GM21825 (cell line): ENCODE measurements around the gene CLEC4C.
"Not testable (repeated sequence)": the region's sequence is repeated elsewhere in the genome, so short reads cannot be mapped to it uniquely, and the experiment has no call there.

Experiments
- ATAC-seq: cut with Tn5 transposase; IDR thresholded peaks from one replicate; pipeline ENCODE4 v1.9.1; 2021; ENCODE audit warnings: mild to moderate bottlenecking, moderate library complexity; ENCODE audit not compliant: unreplicated experiment

The CLEC4C gene, protein sequence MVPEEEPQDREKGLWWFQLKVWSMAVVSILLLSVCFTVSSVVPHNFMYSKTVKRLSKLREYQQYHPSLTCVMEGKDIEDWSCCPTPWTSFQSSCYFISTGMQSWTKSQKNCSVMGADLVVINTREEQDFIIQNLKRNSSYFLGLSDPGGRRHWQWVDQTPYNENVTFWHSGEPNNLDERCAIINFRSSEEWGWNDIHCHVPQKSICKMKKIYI

DNA sequence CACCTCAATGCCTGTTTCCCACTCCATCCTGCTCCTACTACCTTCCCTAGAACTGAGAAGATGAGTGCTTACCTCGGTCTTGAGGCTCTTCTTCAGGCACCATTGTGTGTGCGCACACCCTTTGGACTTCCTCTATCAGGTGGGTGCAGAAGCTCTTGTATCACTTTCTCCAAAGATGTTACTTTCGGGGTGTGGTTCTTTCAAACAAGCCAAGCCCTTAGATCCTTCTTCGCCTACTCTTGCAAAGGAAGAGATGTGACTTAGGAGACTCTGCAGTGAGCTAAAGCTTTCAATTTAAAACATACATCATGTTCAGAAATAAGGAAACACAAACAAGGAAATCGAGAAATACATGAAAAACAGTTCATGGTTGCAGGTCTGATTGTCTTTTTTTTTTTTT lies at the start of gene CLEC4C:
CLEC4C (minus strand) TSS at position 130 of the 400 bp plus-strand sequence; CDS start at position 103, 27 bp downstream.
- ATAC-seq, result no peak

DNA sequence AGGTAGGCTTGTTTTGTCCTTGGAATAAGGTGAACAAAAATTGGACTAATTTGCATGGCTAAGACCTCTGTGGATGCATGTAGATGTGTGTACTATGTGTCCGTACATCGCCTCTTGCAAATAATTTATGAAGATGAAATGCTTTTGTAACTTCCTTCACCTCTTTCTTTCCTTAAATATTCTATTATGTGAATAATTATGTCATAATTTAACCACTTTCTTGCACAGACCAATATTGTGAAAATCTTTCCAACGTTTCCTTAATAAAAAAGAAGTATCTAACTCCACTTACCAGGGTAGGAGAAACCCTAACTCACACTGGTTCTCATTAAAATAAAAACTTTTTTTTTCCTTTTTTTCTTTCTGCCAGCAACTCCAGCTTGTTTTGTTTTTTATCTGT lies 46.0 kb upstream of the CLEC4C start:
- ATAC-seq, result no peak

DNA sequence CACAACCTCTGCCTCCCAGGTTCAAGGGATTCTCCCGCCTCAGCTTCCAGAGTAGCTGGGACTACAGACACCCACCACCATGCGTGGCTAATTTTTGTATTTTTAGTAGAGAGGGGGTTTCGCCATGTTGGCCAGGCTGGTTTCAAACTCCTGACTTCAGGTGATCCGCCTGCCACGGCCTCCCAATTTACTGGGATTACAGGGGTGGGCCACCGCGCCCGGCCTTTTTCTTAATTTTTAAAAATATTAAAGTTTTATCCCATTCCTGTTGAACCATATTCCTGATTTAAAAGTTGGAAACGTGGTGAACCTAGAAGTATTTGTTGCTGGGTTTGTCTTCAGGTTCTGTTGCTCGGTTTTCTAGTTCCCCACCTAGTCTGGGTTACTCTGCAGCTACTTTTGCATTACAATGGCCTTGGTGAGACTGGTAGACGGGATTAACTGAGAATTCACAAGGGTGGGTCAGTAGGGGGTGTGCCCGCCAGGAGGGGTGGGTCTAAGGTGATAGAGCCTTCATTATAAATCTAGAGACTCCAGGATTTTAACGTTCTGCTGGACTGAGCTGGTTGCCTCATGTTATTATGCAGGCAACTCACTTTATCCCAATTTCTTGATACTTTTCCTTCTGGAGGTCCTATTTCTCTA lies 41.8 kb upstream of the CLEC4C start, which contains the start of gene NANOG:
NANOG (plus strand) TSS at position 519 of the 645 bp plus-strand sequence. CDS start 213 bp downstream, outside the sequence.
- ATAC-seq, result not testable (repeated sequence)

DNA sequence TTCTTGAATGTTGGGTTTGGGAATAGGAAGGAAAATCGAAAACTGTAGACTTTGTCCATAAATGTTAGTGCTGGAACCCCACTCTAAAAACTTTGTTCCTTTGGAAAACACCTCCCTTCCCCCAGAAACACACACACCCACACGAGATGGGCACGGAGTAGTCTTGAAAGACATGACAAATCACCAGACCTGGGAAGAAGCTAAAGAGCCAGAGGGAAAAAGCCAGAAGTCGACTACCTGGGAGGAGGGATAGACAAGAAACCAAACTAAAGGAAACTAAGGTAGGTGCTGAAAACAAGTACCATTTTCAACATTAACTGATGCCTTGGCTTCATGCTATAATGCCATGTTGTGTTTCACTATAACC lies 41.1 kb upstream of the CLEC4C start:
- no peak for ATAC-seq

DNA sequence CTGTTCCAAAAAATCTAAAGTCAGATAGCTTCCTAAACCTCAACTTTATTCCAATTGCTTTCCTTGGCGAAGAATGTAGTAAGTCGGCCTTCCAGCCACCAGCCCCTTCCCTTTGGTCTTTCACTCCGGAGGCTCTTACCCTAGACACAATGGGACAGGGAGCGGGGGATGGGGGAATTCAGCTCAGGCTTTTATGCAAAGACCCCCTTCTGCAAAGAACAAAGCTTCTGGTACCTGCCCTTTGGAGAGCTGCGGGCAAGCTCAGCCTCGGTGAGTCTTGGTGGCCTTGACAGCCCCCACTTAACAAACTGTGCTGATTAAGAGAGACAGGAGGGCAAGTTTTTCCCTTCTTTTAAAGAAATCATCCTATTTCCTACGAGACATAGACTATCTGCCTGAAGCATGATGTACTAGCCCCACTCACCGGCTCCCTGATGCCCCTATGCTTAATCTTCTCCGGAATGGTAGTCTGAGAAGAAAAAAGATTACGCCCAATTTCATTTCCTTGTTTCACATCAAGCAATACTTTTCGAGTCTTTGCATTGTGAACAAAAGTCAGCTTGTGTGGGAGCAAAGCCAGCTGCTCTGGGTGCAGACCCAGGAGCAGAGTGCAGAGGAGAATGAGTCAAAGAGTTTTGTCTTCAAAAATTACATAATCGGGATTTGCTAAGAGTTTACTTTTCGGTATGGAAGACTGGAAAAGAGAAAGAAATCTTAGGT lies 40.6 kb upstream of the CLEC4C start:
- no peak for ATAC-seq

DNA sequence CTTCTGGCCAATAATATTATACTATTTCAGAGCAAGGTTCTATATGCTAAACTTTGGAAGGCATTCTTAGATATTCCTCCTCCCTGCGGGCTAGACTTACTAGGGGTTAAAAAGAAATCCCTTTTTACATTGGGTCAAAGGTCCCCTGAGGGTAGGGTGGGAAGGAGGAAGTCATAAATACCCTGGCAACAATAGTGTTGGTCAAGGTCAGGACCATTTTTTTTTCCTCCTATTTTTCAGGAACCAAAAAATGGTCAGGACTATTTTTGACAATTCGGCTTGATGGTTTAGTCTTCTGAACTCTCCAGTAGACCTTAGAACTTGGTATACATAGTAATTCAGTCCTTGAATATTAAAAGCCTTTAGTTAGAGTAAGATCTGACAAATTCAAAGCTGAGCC lies 37.5 kb upstream of the CLEC4C start:
- no peak for ATAC-seq

DNA sequence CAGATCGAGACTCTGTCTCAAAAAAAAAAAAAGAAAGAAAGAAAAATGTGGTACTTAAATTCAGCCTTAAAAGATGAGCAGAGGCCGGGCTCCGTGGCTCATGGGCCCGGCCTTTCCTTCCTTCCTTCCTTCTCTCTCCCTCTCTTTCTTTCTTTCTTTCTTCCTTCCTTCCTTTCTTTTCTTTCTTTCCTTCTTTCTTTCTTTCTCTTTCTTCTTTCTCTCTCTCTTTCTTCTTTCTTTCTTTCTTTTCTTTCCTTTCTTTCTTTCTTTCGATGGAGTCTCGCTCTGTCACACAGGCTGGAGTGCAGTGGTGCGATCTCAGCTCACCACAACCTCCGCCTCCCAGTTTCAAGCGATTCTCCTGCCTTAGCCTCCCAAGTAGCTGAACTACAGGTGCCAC lies 36.3 kb upstream of the CLEC4C start:
- ATAC-seq, result not testable (repeated sequence)

DNA sequence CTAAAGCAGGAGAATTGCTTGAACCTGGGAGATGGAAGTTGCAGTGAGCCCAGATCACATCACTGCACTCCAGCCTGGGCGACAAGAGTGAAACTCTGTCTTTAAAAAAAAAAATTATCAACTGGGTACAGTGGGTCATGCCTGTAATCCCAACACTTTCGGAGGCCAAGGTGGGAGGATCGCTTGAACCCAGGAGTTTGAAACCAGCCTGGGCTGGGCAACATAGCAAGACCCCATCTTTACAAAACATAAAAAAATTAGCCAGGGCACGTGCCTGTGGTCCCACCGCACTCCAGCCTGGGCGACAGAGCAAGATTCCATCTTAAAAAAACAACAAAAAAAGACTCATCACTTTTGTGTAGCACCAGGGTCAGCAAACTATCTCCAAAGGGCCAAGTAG lies 34.9 kb upstream of the CLEC4C start:
- ATAC-seq, result no peak

DNA sequence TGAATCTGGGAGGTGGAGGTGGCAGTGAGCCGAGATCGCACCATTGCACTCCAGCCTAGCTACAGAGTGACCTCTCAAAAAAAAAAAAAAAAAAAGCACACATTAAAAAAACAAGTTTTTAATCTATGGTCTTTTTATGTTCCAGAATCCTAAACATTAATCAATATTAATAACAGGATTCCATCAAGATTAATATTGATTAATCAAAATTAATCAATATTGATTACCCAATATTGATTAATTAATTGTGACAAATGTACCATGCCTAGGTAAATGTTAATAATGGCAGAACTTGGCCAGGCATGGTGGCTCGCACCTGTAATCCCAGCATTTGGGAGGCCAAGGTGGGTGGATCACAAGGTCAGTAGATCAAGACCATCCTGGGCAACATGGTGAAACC lies 34.1 kb upstream of the CLEC4C start:
- ATAC-seq, result no peak

DNA sequence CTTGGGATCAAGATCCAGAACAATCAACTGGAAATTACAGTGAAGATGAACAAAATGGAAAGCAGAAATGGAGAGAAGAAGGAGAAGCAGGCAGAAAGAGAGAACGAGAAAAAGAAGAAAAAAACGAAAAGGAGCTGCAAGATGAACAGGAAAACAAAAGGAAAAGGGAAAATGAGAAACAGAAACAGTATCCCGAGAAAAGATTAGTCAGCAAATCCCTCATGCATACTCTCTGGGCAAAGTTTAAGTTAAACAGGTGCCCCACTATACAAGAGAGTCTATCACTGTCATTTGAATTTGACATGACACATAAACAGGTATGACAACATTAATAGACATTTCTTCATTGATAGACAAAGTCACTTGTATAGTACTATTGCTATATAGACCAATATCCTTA lies 22.8 kb upstream of the CLEC4C start:
- ATAC-seq, result no peak

DNA sequence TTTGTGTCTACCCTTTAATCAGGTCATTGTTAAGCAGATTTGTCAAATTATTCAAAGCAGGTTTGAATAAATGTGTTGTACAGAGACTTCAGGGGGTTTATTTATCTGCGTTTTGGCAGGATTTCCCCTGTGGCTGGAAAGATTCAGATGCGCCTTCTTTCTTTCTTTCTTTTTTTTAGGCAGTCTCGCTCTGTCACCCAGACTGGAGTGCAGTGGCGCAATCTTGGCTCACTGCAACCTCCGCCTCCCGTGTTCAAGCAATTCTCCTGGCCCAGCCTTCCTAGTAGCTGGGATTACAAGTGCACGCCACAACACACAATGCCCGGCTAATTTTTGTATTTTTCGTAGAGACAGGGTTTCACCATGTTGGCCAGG lies 11.6 kb upstream of the CLEC4C start:
- ATAC-seq, result no peak

DNA sequence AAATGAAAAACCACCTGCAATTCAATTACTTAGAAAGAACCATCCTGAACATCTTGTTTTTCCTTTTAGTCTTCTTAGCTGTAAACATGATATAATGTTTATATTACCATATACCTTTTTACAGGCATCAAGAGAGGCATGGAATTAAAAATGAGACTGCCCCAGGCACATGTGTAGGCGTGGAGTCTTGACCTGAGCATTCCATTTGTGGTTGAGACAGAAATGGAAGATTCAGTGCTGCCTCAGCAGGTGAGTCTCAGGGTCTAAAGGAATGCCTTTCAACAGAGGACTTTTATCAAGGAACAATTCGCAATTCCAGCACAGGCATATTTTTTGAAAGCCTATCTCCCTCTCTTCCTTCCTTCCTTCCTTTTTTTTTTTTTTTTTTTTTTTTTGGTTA lies 9.8 kb upstream of the CLEC4C start:
- ATAC-seq, result no peak

DNA sequence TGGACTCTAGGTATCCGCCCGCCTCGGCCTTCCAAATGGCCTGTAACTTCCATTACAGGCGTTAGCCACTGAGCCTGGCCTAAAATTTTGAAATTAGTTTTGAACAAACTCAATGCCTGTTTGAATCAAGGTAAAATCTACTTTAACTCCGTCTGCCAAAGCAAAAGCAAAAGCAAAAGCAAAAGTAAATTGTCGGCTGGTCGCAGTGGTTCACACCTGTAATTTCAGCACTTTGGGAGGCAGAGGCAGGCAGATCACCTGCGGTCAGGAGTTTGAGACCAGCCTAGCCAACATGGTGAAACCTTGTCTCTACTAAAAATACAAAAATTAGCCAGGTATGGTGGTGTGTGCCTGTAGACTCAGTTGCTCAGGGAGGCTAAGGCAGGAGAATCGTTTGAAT lies 8.5 kb upstream of the CLEC4C start:
- not testable (repeated sequence) for ATAC-seq

DNA sequence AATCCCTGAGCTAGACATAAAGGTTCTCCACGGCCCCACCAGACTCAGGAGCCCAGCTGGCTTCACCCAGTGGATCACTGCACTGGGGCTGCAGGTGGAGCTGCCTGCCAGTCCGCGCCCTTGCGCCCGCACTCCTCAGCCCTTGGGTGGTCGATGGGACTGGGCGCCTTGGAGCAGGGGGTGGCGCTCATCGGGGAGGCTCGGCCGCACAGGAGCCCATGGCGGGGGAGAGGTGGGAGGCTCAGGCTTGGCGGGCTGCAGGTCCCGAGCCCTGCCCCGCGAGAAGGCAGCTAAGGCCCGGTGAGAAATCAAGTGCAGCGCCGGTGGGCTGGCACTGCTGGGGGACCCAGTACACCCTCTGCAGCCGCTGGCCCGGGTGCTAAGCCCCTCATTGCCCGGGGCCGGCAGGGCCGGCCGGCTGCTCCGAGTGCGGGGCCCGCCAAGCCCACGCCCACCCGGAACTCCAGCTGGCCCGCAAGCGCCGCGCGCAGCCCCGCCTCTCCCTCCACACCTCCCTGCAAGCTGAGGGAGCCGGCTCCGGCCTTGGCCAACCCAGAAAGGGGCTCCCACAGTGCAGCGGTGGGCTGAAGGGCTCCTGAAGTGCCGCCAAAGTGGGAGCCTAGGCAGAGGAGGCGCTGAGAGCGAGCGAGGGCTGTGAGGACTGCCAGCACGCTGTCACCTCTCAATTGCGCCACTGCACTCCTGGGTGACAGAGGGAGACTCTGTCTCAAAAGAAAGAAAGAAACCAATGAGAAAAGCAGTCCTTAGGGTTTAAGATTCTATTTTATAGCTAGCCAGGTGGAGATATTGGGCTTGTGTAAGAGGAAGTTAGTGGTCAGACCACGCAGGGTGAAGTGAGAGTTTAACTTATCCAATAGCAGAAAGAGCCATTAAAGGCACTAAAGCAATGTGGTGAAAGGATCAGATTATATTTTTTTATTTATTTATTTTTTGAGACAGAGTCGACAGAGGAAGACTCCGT lies 5.1 kb upstream of the CLEC4C start:
- ATAC-seq, result not testable (repeated sequence)

DNA sequence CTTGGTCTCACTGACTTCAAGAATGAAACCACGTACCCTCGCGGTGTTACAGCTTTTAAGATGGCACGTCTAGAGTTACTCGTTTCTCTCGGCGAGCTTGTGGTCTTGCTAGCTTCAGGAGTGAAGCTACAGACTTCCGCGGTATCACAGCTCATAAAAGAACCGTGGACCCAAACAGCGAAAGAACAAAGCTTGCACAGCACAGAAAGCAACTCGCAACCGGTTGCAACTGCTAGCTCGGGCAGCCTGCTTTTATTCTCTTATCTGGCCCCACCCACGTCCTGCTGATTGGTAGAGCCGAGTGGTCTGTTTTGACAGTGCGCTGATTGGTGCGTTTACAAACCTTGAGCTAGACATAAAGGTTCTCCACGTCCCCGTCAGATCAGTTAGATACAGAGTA lies 4.2 kb upstream of the CLEC4C start:
- no peak for ATAC-seq

DNA sequence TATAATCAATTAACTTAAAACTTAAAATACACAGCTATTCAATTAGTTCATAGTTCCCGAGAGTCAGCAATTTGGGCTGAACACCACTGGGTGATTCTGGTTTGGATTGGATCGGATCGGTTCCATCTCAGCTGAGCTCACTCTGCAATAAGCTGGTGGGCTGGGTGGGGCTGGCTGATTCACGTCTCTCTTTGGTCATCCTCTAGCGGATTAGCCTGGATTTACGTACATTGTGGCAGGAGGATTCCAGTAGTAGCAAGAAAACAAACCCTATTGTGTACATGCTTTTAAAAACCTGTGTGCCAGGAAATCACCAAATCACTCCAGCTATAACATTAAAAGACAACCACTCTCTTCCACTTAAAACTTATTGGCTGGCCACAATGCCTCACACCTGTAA lies 3.2 kb upstream of the CLEC4C start:
- no peak for ATAC-seq

DNA sequence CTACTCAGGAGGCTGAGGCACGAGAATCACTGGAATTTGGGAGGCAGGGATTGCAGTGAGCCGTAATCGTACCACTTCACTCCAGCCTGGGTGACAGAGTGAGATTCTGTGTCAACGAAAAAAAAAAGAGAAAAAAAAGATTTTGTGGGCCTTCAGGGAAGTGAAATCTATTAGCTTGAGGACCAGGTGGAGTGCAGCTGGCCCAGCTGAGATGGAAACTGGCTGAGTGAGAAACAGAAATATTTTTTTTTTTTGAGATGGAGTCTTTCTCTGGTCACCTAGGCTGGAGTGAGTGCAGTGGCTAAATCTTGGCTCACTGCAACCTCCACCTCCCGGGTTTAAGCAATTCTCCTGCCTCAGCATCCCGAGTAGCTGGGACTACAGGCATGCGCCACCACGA lies 2.3 kb upstream of the CLEC4C start:
- no peak for ATAC-seq

DNA sequence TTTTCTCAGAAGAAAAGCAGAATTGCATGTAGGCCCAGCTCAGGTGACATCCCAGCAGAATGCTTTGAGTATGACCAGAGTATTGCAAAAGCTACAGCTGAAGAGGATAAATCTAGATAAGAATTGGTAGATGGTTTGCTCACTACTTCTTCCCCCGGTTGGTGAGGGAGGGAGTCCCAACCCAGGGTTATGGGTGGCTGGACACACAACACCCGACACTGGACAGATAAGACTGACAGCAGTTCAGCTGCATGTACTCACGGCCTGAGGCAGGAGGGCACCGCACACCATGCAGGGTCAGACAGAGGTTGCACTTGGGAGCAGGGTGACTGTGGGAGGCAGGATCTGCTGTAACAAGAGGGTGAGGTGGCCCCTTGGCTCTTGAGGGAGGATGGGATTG lies 1.7 kb upstream of the CLEC4C start:
- ATAC-seq, result no peak

DNA sequence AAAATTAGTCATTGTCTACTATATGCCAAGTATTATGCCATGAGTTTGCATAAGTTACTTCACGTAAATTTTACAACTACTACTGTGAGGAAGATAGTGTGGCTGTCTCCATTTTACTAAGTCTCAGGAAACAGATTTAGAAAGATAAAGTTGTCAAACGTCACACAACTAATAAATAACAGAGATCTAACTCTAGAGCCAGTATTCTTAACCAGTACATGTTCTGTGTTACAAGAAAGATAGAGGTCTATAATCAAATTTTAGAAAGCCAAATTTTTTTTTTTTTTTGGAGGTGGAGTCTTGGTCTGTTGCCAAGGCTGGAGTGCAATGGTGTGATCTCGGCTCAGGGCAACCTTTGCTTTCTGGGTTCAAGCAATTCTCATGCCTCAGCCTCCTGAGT lies 14.2 kb downstream of the CLEC4C start:
- ATAC-seq, result no peak

DNA sequence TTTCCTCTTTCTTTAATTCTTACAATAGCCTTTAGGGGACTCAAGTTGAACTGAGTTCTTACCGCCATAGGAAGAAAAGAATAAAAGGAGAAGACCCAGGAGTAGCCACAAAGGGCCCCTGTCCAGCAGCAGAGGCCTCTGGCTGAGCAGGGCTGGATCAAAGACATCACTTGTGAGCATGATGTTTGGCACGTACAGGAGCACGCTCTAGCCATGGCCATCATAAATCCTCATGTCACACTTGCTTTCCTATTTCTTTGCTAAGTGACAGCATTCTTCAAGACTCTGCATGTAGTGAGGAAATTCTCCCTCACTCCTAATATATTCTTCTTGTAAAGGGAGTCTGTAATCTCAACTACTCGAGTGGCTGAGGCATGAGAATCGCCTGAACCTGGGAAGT lies 15.7 kb downstream of the CLEC4C start:
- no peak for ATAC-seq

DNA sequence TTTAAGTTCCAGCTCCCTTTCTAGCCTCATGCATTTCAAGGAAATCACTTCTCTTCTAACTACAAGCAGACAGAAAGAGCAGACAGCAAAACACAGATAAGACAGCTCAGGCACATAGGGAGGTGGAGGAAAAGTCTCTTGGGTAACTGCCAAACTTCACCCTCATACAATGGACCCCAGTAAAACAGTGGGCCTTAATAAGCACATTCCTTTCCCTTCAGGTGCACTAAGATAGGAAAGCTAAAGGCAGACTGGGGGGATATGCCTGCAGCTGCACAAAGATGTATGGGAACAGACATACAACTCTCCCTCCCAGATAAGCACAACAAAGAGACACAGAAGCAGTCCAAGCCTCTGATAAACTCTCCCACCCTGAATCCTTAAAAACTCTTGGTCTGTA lies 16.2 kb downstream of the CLEC4C start:
- not testable (repeated sequence) for ATAC-seq
